Loucy (cell line): ENCODE results near the gene SLC25A42.

Experiments
- EZH2phosphoT487 ChIP-seq: fragments of 200-600 bp; IDR thresholded peaks from 2 replicates; pipeline ENCODE4 v1.6.1; 2018; ENCODE audit warnings: antibody characterized with exemption, mild to moderate bottlenecking, moderate library complexity, borderline replicate concordance
- TF ChIP-seq, protein P1 (sequence below): fragments of 200-600 bp; sonication (generic); conservative IDR thresholded peaks from 2 replicates; pipeline ENCODE4 v1.5.1; 2014; ENCODE audit warnings: mild to moderate bottlenecking, antibody characterized with exemption, low read length

- TF ChIP-seq, protein P1, sequence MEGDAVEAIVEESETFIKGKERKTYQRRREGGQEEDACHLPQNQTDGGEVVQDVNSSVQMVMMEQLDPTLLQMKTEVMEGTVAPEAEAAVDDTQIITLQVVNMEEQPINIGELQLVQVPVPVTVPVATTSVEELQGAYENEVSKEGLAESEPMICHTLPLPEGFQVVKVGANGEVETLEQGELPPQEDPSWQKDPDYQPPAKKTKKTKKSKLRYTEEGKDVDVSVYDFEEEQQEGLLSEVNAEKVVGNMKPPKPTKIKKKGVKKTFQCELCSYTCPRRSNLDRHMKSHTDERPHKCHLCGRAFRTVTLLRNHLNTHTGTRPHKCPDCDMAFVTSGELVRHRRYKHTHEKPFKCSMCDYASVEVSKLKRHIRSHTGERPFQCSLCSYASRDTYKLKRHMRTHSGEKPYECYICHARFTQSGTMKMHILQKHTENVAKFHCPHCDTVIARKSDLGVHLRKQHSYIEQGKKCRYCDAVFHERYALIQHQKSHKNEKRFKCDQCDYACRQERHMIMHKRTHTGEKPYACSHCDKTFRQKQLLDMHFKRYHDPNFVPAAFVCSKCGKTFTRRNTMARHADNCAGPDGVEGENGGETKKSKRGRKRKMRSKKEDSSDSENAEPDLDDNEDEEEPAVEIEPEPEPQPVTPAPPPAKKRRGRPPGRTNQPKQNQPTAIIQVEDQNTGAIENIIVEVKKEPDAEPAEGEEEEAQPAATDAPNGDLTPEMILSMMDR = no peak
- no peak for TF ChIP-seq EZH2phosphoT487
Measured at GRCh38 chr19:19096641-19097627, 33.1 kb downstream of the SLC25A42 start.
